ENCODE measurements around the gene PDE11A. TPM values are rescaled to one million over a fixed set of nuclear protein-coding genes. Genes with fewer than 3 reads are reported as not detected.
A peak's percentile ranks its signal among the peaks of the same experiment; 100 is the strongest.

The PDE11A gene
- polyA plus RNA-seq, 1 donor, result 0.40 TPM

DNA sequence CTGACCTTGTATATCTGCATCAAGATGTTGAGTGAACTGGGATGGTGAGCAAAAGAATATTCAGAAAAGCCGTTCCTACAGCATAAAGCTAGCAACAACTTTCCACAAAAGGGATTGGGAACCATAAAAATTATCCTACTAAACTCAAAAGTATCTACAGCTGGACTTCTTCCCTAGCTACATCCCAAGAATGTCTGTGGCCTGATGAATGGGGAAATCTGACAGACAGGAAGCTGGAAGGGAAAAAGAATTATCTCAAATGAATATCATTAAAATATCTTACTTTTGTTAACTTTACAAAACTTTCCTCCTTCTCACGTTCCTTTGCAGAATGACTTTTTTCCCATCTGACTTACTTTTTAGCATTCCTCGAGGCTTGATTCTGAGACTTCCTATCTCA, 150.9 kb downstream of the PDE11A start:
- no peak for DNase-seq

DNA sequence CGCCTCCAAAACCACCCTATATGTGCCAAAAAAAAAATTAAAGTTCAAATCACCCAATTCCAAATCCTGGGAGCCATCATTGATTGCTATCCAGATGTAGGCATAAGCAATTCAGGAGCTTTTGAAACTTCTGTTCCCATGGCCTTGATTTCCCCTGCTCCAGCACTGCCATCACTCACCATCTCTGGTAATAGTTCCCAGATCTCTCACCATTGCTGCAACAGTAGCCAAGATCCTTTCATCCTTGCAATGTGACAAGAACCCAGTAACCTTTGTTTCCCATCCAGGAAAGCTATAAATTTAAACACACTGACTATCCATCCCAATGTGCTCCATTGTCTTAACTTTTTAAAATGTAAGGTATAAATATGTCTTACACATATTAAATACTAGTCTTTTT, 155.4 kb downstream of the PDE11A start:
- no peak for DNase-seq

DNA sequence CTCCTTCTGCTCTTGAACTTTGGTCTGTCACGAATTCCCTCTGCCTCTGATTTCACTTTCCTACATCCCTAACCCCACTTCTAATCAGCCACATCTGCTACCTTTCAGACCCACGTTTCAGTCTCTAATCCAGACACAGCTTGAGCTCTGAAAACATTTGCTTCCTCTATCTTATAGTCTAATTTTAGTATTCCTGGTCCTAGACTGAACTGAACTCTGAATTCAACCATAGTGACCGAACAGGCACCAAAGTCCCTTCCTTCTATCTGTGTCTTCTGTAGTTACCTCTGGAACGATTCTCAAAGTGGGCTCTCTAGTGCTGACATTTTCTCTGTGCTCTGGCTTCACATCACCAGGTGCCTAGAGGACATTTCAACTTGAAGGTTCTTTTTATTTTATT, 156.2 kb downstream of the PDE11A start:
- no peak for DNase-seq

DNA sequence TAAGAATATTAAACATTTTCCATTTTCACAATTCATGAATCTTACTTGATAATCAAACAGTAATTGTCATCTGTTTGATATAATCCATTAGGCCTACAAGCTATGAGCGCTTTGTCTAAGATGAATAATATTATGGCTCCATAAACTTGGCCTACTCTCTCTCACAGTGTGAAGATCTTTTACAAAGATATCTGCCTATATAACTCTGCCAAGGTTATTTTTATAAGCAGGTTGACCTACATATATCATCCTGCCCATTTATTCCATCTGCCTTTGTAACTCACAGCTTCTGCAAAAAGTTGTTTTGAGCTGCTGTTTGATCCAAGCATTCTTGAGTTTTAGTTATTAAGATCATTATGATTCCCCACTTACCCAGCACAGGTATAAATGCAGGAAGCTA, 158.3 kb downstream of the PDE11A start:
- no peak for DNase-seq

DNA sequence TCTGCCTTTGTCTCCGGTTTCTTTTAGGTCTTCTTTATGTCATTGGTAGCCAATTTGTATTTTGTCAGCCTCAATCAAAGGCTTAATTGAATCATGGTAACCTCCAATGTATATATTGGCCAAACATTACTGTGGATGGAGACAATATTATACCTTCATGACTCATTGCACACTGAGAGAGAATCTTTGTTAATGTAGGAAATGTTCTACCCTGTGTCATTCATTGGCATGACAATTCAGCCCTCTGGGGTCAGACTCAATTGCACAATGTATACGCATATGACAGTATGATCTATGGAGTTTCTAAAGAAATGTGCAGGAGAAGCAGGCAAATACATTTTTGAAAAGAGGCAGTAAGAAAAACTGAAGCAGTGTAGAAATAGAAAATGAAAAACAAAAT, 162.6 kb downstream of the PDE11A start:
- DNase-seq, result no peak

DNA sequence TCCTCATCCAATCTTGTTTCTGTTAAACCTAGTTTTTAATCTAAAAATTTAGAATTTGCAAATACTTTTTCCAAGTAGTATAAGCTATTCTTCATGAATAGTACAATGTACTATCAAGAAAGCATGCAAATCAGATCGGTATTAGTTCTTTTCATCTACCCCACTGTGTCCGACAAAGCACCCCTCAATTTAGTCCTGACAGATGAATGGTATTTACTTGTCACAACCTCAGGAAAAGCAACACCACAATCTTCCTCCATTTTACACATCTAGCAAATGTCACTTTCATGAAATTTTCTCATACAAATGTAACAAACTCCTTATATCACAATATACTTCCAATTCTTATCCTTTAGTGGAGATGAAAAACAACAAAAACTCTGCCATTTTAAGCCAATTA, 163.8 kb downstream of the PDE11A start:
- DNase-seq, result no peak

DNA sequence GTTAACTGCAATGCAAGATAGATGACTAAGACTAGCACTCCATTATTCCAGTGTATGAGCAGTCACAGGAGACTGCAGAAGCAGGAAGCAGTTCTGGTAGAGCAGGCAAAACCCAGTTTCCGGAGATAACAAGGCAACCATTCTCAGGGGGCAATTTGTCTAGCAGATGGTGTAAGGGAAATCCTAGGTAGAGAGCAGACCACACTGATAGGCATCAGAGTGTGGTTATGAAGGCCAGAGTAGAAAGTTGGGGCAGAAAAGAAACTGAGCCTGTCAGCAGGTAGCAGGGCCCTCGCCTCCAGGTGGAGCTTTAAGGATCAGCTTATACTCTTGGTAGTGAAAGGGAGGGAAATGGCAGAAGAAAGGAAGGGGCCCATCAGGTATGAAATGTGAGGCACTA, 164.4 kb downstream of the PDE11A start:
- no peak for DNase-seq

DNA sequence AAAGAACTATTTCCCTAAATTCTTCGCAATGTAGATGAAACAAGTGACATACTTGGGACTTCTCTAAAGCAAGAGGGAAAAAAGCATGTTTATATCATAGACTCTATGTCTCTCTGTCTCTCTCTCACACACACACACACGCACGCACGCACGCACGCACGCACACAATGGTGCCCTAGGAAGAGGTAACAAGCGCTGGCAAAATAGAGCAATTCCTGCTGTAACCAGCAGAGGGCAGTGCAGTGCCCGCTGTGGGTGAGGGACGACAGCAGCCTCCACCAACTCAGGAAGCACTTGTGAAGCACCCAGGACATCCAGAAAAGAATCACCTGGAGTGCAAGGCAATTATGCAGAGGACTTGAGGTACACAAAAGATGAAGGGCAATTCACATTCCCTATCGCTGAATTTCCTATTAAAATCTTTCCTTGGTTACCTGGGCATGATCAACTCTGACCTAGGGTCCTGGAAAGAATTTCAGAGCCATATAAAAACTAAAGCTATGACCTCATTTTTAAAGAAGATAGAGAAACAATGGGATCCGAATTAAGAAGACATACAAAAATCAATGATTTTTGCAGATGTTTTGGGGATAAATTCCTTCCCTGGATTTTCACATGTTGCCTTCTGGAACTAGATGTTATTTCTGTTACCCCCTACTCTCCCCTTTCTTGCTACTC, 166.4 kb downstream of the PDE11A start:
- peak; percentile 17 for DNase-seq

DNA sequence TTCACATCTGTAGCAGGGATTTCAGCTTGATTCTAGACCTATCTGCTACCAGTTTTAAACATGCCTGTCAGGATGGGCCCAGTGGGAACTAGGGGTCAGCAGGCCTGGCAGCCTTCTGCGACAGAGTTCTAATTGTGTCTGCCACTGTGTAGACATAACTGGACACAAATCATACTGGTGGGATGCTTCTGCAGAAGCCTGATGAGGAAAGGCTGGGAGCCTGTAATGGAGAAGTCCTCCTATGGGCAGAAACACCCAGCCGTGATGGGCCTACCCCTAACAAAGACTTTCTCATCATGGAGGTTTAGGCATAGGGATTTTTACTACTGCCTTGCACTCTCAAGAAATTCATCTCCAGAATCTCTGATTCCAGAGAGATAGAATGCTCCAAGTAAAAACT, 166.9 kb downstream of the PDE11A start:
- no peak for DNase-seq

DNA sequence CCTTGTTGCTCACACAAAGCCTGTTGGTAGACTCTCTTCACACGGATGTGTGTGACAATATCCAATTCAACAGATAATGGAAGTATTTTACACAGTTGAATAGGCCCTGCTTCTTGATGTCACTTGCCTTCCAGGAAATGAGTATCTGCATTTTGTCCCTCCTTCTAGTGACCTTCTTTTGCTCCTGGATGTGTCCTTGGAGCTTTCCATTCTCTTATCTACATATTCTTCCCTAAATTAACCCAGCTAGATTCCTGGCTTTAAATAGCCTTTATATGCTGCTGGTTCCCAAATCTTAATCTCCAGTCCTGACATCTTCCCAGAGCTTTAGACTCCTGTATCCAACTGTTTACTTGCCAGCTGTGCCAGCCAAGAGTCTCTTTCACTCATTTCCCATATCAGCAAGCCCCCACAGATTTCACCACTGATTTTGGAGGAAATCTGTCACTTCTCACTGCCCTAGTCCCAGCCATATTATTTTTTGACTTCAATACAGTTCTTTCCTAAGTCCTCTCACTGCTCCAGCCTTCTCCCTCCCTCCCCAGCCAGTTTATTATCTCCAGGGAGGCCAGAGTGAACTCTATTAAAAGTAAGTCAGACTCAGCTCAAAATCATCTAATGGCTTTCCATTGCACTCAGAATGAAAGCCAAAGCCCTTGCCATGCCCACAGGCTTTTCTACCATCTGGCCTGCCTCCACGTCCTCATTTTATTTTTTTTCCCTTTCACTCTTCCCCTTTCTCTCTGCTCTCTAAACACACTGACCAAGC, 170.0 kb downstream of the PDE11A start:
- DNase-seq, result no peak

DNA sequence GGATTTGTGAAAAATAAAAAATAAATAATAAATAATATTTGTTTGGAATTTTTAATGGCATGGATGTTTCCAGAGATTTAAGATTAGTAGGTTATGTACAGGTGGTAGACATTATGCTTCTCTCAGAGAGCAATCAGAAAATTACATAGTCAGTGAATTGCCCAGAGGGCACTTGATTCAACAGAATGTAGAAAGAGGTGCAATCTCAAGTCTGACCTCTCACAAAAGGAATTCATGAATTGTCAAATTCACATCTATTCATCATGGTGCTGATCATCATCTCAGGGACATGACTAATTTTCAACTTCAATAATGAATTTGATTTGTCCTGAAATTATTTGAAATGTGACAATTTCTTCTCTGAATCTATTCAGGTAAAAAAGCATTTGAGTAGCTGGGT, 172.5 kb downstream of the PDE11A start:
- no peak for DNase-seq

DNA sequence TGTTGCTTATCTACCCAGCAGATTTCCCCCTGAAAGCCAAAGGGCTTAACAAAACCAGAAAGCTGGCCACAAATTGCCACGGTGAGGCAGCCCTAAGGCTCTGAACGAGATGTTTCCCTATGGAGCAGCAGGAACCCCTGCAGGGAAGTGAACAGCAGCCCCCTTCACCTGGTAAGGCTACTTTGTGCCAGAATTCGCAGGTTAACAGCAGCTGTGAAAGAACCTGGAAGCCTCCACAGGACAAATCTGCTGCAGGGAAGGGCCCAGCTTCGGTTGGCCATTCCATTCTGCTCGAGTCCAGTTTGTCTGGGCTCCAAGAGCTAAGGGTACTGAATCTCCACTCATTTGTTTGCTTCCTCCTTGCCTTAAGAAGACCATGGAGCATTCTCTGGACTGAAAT, 175.3 kb downstream of the PDE11A start:
- no peak for DNase-seq

DNA sequence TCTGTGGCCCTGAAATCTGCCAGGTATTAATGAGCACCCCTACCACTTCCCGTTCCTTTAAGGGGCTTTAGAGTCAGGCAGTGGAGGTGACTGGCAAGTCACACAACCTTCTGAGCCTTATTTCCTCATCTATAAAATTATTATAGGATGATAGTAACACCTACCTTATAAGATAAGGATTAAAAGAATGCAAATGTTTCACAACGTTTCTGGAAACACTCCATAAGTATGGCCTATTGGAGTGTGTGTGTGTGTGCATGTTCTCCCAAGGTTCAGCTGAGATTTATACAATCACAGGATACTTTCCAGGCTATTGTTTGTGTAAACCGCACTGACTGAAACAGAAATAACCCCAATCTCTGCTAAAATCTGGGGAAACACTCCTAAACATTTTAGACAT, 176.0 kb downstream of the PDE11A start:
- no peak for DNase-seq

DNA sequence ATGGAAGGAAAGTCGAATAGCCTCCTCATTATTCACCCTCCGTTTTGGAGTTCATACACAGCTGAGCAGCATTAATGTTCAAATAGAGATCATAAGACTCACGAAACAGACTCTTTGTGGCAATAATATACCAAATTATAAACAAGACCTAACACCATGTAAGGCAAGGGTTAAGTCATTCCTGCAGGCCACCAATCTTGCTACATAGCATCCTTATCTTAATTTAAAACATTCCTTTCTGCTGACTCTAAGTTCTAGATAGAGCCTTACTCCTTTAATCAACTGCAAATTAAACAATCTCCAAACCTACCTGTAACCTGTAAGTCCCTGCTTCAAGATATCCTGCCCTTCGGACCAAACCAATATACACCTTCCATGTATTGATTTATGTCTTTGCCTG, 178.0 kb downstream of the PDE11A start:
- no peak for DNase-seq

DNA sequence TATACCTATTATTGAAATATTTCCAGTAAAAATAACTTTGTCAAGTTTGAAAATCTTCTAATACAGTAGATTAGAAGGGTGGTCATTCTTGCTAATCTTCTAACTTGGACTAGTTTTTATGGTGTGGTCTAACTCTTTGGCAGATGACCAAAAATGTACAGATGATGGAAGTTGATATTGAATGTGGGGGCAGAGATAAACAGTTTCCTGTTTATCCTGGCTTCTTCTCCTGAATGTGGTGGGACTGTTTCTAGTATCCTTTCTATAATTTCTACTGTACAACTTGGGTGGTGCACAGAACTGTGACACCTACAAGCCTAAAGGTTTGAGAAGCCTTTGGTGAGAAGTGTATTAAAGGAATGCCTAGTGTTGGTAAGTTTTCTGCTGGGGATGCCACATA, 178.7 kb downstream of the PDE11A start:
- no peak for DNase-seq

DNA sequence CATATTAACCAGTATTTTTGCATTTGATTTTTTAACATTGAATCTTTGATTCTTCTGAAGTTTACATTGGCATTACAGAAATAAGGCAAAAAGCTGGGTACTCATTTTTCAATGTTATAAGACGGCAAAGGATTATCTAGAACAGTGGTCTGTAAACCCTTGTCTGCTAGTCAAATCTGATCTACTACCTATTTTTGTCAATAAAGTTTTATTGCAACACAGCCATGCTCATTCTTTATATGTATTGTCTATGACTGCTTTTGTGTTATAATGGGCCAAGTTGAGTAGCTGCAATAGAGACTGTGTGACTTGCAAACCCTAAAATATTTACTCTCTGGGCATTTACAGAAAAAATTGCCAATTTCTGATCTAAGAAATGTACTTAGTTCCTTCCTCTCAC, 181.0 kb downstream of the PDE11A start:
- no peak for DNase-seq

DNA sequence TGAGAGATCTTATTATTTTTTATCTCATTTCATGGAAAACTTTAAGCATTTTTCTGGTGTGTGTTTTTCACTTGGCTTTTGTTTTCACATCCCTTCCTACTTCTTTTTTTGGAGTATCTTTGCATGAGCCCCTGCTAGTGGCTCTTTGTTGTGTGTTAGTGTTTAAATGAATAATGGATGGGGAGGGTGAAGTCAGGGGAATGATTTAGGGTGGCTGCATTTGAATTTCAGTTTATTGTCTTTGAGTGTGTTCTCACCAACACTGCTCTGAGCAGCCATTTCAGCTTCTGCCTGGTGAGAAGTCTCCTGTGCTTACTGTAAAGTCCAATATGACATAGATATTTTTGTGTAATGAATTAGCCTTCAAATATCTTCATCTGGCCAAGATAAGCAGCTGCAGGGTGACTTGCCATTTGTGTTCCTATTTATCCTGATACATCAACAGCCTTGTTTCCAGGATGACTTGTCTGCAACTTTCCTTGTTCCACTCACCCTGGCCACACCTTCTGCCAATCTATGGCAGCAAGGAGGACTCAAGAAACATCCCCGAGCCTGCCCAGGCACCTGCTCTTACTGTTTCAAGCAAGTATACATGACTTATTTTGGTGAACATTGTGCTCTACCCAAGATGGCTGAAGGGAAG, 182.6 kb downstream of the PDE11A start:
- DNase-seq, result no peak

DNA sequence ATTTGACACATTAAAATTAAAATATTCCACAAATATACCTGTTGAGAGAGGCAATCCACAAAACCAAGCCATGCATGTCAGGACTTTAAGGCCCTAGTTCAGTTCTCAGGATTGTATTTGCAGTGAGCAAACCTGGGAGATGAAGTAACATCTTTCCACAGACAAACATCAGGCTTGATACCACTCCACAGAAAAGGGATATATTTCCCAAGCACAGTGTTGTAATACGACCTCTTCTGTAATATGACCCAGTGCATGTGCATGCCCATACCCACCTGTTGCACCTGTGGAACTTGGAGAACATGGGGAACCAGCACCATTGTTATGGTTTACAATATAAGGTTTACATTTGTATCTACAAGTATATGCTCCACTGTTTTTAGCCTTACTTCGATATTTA, 184.0 kb downstream of the PDE11A start:
- no peak for DNase-seq

DNA sequence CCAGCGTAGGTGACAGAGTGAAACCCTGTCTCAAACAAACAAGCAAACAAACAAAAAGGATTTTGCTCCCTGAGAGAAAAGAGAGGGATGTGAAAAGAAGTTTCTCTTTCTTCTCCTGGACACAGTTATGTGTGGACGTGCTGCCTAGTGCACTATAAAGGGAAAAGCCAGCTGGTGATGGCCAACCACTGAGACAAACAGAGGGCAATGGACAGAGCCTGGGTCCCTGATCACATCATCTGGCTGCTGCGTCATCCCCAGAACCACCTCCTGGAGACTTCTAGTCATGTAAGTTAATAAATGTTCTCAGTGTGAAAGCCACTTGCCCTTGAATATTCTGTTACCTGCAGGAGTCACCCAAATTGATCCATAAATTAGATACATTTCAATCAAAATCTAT, 184.9 kb downstream of the PDE11A start:
- DNase-seq, result no peak

DNA sequence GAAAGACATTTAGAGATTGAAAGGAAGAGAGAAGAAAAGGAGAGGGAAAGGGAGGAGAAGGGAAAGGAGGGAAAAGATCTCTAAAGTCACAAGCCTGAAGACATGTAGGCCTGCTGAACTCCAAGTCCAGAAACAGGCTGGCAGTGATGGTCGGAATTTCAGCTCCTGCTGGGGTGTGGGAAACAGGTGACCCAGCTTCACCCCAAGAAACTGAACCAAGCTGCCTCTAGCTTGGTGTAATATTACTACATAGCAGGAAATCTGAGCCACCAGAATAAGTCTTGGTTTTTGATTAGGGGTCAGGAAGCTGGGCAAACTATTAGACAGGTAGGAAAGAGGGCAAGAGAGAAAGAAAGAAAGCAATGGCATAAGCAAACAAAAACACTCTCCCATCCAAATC, 185.8 kb downstream of the PDE11A start:
- no peak for DNase-seq

DNA sequence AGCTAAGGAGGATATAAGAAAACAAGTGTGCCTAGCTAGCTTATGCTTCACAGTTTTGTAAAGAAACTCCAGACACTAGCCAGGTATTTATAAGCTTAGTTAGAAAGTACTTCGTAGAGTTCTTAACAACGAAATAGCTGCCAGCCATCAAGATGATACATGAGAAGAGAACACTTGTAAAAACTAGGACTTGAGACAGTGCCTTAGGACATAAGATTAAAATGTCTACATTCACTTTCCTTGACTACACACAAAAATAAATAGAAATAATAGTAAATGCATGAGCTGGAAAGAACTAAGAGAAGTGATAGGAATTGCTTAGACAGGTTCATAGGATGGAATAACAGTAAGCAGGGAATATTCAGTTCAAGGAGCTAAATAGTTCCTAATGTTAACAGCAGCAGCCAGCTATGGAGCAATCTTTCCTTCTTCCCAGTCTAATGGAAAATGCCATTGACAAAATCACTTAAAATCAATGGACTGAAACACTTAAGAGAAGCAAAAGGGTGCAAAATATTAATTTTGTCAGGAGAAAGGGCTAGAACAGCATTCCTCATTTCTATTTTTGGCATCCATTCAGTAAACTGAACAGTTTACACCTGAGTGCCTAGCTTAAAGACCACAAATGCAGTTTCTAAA, 186.6 kb downstream of the PDE11A start:
- no peak for DNase-seq

DNA sequence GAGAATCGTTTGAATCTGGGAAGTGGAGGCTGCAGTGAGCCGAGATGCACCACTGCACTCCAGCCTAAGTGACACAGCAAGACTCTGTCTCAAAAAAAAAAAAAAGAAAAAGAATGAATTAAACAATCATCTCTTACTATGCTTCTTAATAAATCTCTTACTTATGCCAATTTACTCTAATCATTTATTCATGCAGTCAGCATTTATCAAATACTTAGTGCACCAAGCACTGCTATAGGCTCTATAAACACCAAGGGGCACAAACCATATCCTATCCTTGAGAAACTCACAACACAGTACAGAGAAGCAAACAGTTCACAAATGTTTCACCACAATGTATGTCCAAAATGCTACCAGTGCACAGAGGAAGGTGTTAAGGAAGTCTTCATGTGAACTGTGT, 189.4 kb downstream of the PDE11A start:
- no peak for DNase-seq

DNA sequence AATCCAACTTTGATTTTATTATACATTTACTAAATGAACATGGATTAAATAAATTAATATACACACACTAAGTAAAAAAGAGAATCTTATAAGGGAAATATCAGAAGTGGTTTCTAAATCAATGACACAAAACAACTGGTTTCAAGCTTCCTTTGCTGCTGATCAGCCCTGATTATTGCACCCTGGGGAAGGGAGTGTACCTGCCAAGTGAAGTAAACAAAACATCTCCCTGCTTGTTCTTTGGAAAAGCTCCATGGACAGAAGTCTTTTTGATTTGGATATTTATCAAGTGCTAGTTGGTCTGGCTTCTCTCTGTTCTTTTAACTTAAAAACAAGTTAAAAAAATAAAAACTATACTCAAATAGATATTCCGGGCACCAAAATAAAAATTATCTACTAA, 190.1 kb downstream of the PDE11A start:
- no peak for DNase-seq

DNA sequence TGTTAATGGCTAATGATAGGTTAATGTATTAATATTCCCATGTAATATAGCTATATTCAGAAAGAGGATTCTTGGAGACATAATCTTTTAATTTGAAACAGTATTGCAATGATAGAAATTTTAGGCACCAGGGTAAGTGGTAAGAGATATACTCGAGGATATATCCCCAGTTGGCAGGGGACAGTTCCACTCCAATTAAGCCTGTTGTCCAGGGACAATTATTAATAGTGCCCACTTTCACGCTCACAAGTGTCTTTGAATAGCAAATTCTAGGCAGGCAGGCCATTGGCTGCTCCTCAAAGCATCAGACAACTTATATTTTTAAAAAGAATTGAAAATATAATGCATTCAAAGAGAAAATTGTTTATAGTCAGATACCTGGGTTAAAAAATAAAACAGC, 190.7 kb downstream of the PDE11A start:
- no peak for DNase-seq
